CD14-positive monocyte (primary cell): ENCODE data around the gene EIF3K. TPM values are rescaled to one million over a fixed set of nuclear protein-coding genes. Genes with fewer than 3 reads are reported as not detected.

ENCODE experiments used
- DNase-seq, 3 donors: peaks; one replicate each; pipeline ENCODE4 v3.0.0-alpha.2; 2011 to 2022
- H2AFZ ChIP-seq: 2 replicates; pipeline ENCODE4 v1.6.0; 2012; ENCODE audit warnings: mild to moderate bottlenecking, low read depth, low read length, inconsistent platforms; ENCODE audit not compliant: insufficient read depth, poor library complexity, severe bottlenecking
- H3K27ac ChIP-seq, 2 donors: 1 replicate in 1 of 2; 2 replicates in 1 of 2; pipeline ENCODE4 v1.5.1; 2012 to 2013; ENCODE audit warnings: low read length in 2 of 2, control low read depth in 1 of 2, inconsistent platforms in 1 of 2, low read depth in 1 of 2, mild to moderate bottlenecking in 1 of 2
- H3K27me3 ChIP-seq, 2 donors: one replicate each; pipeline versions ENCODE4 v1.6.0 to v1.6.1; 2011 to 2013; ENCODE audit warnings: low read length in 2 of 2; ENCODE audit not compliant: control insufficient read depth in 2 of 2, insufficient read depth in 2 of 2
- H3K36me3 ChIP-seq, 2 donors: replicated peaks in 1 of 2; 1 replicate in 1 of 2; 2 replicates in 1 of 2; pipeline versions ENCODE4 v1.5.1 to v1.6.1; 2012 to 2013; ENCODE audit warnings: low read length in 2 of 2, control low read depth in 1 of 2, inconsistent platforms in 1 of 2, mild to moderate bottlenecking in 1 of 2; ENCODE audit not compliant: insufficient read depth in 2 of 2, control insufficient read depth in 1 of 2
- H3K4me1 ChIP-seq, 2 donors: 1 replicate in 1 of 2; 2 replicates in 1 of 2; pipeline versions ENCODE4 v1.5.1 to v1.6.1; 2012 to 2013; ENCODE audit warnings: low read length in 2 of 2, control low read depth in 1 of 2, inconsistent platforms in 1 of 2, mild to moderate bottlenecking in 1 of 2, moderate library complexity in 1 of 2; ENCODE audit not compliant: insufficient read depth in 2 of 2, control insufficient read depth in 1 of 2
- H3K4me2 ChIP-seq: replicated peaks from 2 replicates; pipeline ENCODE3; 2012; ENCODE audit warnings: low read length, moderate library complexity, mild to moderate bottlenecking; ENCODE audit not compliant: poor library complexity, severe bottlenecking; ENCODE audit errors: extremely low read depth
- H3K4me3 ChIP-seq, 3 experiments: fragments of 200-600 bp in 1 of 3; sonication (generic) in 1 of 3; replicated peaks in 1 of 3; 1 replicate in 2 of 3; 2 replicates in 1 of 3; pipeline ENCODE4 v1.5.1; 2011 to 2013; ENCODE audit warnings: low read length in 3 of 3, mild to moderate bottlenecking in 3 of 3, control low read depth in 2 of 3, low read depth in 2 of 3, inconsistent platforms in 1 of 3, moderate library complexity in 1 of 3
- H3K79me2 ChIP-seq: 2 replicates; pipeline ENCODE4 v1.6.0; 2012; ENCODE audit warnings: mild to moderate bottlenecking, control low read depth, inconsistent platforms, low read length, moderate library complexity; ENCODE audit not compliant: insufficient read depth
- H3K9ac ChIP-seq: 2 replicates; pipeline ENCODE4 v1.6.0; 2017; ENCODE audit warnings: low read length, mild to moderate bottlenecking; ENCODE audit not compliant: insufficient read depth, poor library complexity, severe bottlenecking
- H3K9me3 ChIP-seq, 2 donors: replicated peaks in 1 of 2; 1 replicate in 1 of 2; 2 replicates in 1 of 2; pipeline versions ENCODE4 v1.5.1 to v1.6.1; 2012 to 2013; ENCODE audit warnings: low read length in 2 of 2, control low read depth in 1 of 2; ENCODE audit not compliant: control insufficient read depth in 1 of 2, insufficient read depth in 1 of 2
- H4K20me1 ChIP-seq: 2 replicates; pipeline ENCODE4 v1.6.0; 2012; ENCODE audit warnings: mild to moderate bottlenecking, low read length, control low read depth, moderate library complexity; ENCODE audit not compliant: insufficient read depth
- H3K27ac Mint-ChIP-seq, 7 donors: one replicate each; pipeline ENCODE4 v1.8.0; 2020; ENCODE audit warnings: mild to moderate bottlenecking in 7 of 7, mixed read lengths in 7 of 7, moderate library complexity in 6 of 7, inconsistent platforms in 2 of 7
- H3K27me3 Mint-ChIP-seq, 3 donors: one replicate each; pipeline ENCODE4 v1.8.0; 2021 to 2022; ENCODE audit warnings: low read depth in 3 of 3, mild to moderate bottlenecking in 3 of 3, mixed read lengths in 3 of 3, moderate library complexity in 3 of 3, inconsistent platforms in 1 of 3
- H3K36me3 Mint-ChIP-seq, 2 donors: one replicate each; pipeline ENCODE4 v1.8.0; 2020; ENCODE audit warnings: mixed read lengths in 2 of 2, inconsistent platforms in 1 of 2, mild to moderate bottlenecking in 1 of 2
- H3K4me1 Mint-ChIP-seq: one replicate; pipeline ENCODE4 v1.8.0; 2020; ENCODE audit warnings: mild to moderate bottlenecking, mixed read lengths
- H3K4me3 Mint-ChIP-seq, 2 donors: one replicate each; pipeline ENCODE4 v1.8.0; 2020; ENCODE audit warnings: mild to moderate bottlenecking in 2 of 2, mixed read lengths in 2 of 2, moderate library complexity in 1 of 2
- H3K9me3 Mint-ChIP-seq, 7 donors: one replicate each; pipeline ENCODE4 v1.8.0; 2020 to 2022; ENCODE audit warnings: mixed read lengths in 7 of 7, mild to moderate bottlenecking in 6 of 7, moderate library complexity in 6 of 7, inconsistent platforms in 2 of 7
- CTCF ChIP-seq: fragments of 200-600 bp; IDR thresholded peaks from one replicate; pipeline ENCODE4 v1.8.0; 2022; ENCODE audit warnings: antibody characterized with exemption, mild to moderate bottlenecking
- WGBS: methylation state at CpG from one replicate; pipeline ENCODE4 v1.1.5; 2013; ENCODE audit warnings: missing lambda C conversion rate; ENCODE audit not compliant: insufficient coverage; 5-methylcytosine and 5-hydroxymethylcytosine counted together
- intact Hi-C, 2 donors: fragments of 100-400 bp; cut with micrococcal nuclease; formaldehyde crosslinking; loops; one replicate each; pipeline versions ENCODE4 v1.15.0 to v1.15.1; 2023
- polyA plus RNA-seq, 3 donors: library from polyadenylated mRNA; depleted of rRNA in 1 of 3; unstranded in 2 of 3; stranded (reverse) in 1 of 3; fragments of 300-500 nt in 2 of 3; fragments of >200 nt in 1 of 3; fragmentation: Illumina TruSeq in 2 of 3; gene quantifications; 1 replicate in 2 of 3; 2 replicates in 1 of 3; pipeline ENCODE4 v1.2.3, GENCODE V29; 2012 to 2021

Gene EIF3K
- polyA plus RNA-seq, 3 donors: 326 to 1,088 (median 381) TPM

DNA sequence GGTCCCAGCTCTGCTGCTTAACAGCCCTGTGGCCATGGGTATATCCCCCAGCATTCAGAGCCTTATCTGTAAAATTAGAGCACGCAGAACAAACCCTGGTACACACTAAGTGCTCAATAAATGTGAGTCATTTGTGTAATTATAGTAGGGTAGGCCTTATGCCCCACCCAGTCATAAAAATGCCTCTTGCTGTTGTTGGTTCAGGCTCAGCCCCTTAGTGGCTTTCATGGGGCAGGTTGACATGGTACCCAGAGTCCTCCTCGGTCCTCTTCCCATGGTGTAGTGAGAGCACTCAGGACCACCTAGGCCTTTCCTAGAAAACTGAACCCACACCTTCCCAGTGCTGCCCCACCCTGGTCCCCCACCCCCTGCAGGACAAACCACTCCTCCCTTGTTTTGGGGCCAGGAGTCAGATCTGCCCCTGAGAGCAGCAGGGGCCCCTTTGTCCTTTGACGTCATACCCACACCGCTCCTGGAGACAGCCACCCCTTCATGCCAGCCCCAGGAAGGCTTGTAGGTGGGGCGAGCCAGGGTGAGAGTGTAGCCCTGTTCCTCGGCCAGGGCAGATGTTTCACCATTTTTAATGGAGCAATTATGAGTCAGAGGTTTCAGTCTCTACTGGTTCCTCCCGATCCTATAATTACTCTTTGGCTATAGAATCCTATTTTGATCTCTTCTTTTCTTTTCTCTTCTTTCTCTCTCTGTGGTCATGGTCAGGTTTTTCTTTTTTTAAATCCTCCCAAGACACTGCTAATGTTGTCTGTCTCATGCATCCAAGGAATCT, 65.3 kb downstream of the EIF3K start:
- Mint-ChIP-seq H3K9me3 (no peaks in the 10 kb centered on the region), H3K27ac (peak overlapping the region; percentile 95 to 99 (median 97)), H3K4me1 (peaks cover 98% of the 10 kb centered on the region), H3K4me3 (peak overlapping the region; percentile 39 to 73), H3K27me3 (no peaks in the 10 kb centered on the region), H3K36me3 (peaks cover 21 to 22% of the 10 kb centered on the region in 2 donors)
- intact Hi-C loops: loop anchor here in 1 of 2 donors (2.0 to 5.0 kb wide), 2 partner anchors 31 to 718 kb away; no protein-coding TSS in a partner anchor
- peaks cover 98% of the 10 kb centered on the region for H3K79me2 ChIP-seq
- TF ChIP-seq CTCF: no peak
- H2AFZ ChIP-seq: no peak overlapping the region
- WGBS: 50% methylated on average over 2 of the region's 7 CpGs
- H3K9ac ChIP-seq: peak overlapping the region; percentile 72
- H3K27ac ChIP-seq: peak overlapping the region; percentile 96 to 98
- H4K20me1 ChIP-seq: peaks cover 14% of the 10 kb centered on the region
- peak; percentile 88 to 96 (median 89) for DNase-seq
- H3K9me3 ChIP-seq: no peaks in the 10 kb centered on the region
- H3K4me3 ChIP-seq: peak overlapping the region in 1 of 3 experiments; percentile 49
- H3K27me3 ChIP-seq: no peaks in the 10 kb centered on the region
- H3K4me2 ChIP-seq: peak overlapping the region; percentile 47
- peaks cover 94 to 100% of the 10 kb centered on the region in 2 donors for H3K4me1 ChIP-seq
- no peaks in the 10 kb centered on the region for H3K36me3 ChIP-seq

DNA sequence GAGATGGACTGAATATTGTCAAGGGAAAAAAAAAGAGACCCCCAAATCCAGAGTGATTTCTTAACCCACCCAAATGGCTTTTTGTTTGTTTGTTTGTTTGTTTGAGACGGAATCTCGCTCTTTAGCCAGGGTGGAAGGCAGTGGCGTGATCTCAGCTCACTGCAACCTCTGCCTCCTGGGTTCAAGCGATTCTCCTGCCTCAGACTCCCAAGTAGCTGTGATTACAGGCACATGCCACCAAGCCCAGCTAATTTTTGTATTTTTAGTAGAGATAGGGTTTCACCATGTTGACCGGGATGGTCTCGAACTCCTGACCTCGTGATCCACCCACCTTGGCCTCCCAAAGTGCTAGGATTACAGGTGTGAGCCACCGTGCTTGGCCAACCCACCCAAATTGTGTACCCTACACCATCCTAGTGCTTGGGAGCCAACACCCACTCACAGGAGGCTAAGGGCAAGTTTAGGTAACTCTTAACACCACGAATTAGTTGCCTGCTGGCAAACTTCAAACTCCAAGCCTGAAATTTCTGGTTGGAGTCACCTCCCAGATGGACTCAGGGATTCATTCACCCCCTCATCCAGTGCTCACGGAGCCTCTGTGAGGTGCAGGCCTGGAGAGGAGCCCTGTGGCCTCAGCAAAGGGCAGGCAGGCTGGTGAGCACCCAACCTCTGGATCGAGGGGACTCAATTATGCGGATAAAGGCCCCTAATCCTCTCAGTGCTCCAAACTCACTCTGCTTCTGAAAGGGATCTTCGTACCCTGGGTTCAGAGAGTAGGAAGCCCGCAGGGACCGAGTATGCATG, 66.1 kb downstream of the EIF3K start:
- H3K4me3 Mint-ChIP-seq: peak overlapping the region; percentile 39 to 73
- no peak for DNase-seq
- Histone ChIP-seq H3K4me3 (peak overlapping the region in 1 of 3 experiments; percentile 49), H3K27me3 (no peaks in the 10 kb centered on the region), H3K9me3 (no peaks in the 10 kb centered on the region), H3K27ac (peak overlapping the region; percentile 96 to 98), H3K36me3 (no peaks in the 10 kb centered on the region), H2AFZ (no peak overlapping the region), H3K4me2 (peak overlapping the region; percentile 47), H4K20me1 (peaks cover 7% of the 10 kb centered on the region), H3K4me1 (peaks cover 88 to 100% of the 10 kb centered on the region in 2 donors), H3K79me2 (peaks cover 98% of the 10 kb centered on the region), H3K9ac (no peak overlapping the region)
- no peak for TF ChIP-seq CTCF
- no peaks in the 10 kb centered on the region for H3K27me3 Mint-ChIP-seq
- H3K27ac Mint-ChIP-seq: peak overlapping the region; percentile 95 to 99 (median 97)
- peaks cover 96% of the 10 kb centered on the region for H3K4me1 Mint-ChIP-seq
- WGBS: 93% methylated on average over 8 of the region's 15 CpGs
- peaks cover 19 to 21% of the 10 kb centered on the region in 2 donors for H3K36me3 Mint-ChIP-seq
- H3K9me3 Mint-ChIP-seq: no peaks in the 10 kb centered on the region
- intact Hi-C loops: loop anchor here in 1 of 2 donors (2.0 to 5.0 kb wide), 2 partner anchors 32 to 717 kb away; no protein-coding TSS in a partner anchor
